Epithelial cell of proximal tubule (primary cell): ENCODE results near the gene GUCA2B. TPM values are rescaled to one million over a fixed set of nuclear protein-coding genes. Genes with fewer than 3 reads are reported as not detected.
A peak's percentile ranks its signal among the peaks of the same experiment; 100 is the strongest.

Source experiments
- DNase-seq: peaks from one replicate; pipeline ENCODE4 v3.0.0-alpha.2; 2011; ENCODE audit warnings: low read depth
- H3K4me3 ChIP-seq: 2 replicates; pipeline ENCODE4 v1.5.1; 2011; ENCODE audit warnings: low read depth, mild to moderate bottlenecking, low read length
- CTCF ChIP-seq: conservative IDR thresholded peaks from 2 replicates; pipeline ENCODE4 v1.5.1; 2012; ENCODE audit warnings: low read depth, mild to moderate bottlenecking, low read length
- total RNA-seq: library from RNA; depleted of rRNA; stranded (reverse); fragments of >200 nt; gene quantifications from 2 replicates; pipeline ENCODE4 v1.2.3, GENCODE V29; 2015

The GUCA2B gene
- total RNA-seq, 1 donor from 2014 or later, result not detected

DNA sequence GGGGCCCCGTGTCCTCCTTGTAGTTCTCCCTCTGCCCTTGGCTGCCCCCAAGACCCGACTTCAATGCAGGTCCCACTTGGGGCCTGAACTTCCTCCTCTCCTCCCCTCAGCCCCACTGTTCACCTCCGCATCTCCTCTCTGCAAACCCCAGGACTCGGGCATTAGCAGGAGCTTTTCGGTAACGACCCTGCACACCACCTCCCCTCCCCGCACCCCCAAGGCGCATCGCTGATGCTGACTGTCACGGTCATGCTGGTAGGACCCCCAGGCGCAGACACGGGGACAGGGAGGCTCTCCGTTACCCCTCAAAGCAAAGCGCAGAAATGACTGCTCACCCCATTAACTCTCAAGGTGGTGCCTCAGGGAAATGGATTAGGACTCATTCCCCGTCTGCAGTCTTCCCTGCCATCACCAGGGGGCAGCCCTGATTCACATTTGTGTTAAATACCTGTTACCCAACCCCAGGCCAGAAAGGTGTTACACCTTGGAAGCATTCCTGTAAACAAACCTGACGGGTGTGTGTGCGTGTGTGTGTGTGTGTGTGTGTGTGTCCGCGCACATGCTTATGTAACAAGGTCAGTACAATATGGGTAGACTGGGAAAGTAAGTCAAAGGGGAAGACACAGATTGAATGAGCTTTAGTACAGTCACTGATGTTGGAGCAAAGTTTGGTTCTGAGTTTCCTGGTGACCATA is 6.4 kb upstream of the GUCA2B start:
- TF ChIP-seq CTCF, result peak; percentile 86
- no peak overlapping the region for H3K4me3 ChIP-seq
- no peak for DNase-seq

- no peak overlapping the region for H3K4me3 ChIP-seq
- no peak for DNase-seq
- no peak for TF ChIP-seq CTCF
Measured at GRCh38 chr1:42148166-42148565, 5.0 kb upstream of the GUCA2B start.

- DNase-seq, result no peak
- H3K4me3 ChIP-seq, result no peak overlapping the region
- TF ChIP-seq CTCF, result no peak
Measured at GRCh38 chr1:42150651-42151050, 2.6 kb upstream of the GUCA2B start.

- no peak for TF ChIP-seq CTCF
- no peak overlapping the region for H3K4me3 ChIP-seq
- DNase-seq, result no peak
Measured at GRCh38 chr1:42152119-42152518, 1.1 kb upstream of the GUCA2B start.

GRCh38 chr1:42153624-42154023 is 414 bp downstream of the GUCA2B start:
- TF ChIP-seq CTCF, result no peak
- no peak for DNase-seq
- no peak overlapping the region for H3K4me3 ChIP-seq

- TF ChIP-seq CTCF, result no peak
- no peak for DNase-seq
- no peak overlapping the region for H3K4me3 ChIP-seq
Measured at GRCh38 chr1:42154685-42155084, 1.5 kb downstream of the GUCA2B start.

DNA sequence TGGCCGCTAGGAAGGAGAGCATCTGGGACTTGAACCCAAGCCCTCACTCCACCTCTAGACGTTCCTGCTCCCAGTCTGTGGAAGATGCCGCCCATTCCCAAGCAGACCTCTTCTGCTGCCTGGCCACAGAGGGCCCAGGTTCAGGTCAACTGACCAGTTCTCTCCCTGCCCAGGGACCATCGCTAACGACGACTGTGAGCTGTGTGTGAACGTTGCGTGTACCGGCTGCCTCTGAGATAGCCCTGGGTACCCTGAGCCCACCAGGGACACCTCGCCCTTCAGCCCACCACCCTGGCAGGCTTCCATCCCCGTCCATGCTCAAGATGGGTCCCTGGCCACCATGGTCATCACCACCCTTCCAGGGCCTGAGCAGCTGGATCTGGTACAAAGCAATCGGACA is 2.2 kb downstream of the GUCA2B start:
- no peak for TF ChIP-seq CTCF
- no peak for DNase-seq
- no peak overlapping the region for H3K4me3 ChIP-seq
